Mesendoderm (in vitro differentiated cells): ENCODE measurements around the gene MRPS26.

Source experiments
- DNase-seq: peaks from one replicate; pipeline ENCODE4 v3.0.0; 2013
- H2AK5ac ChIP-seq: 2 replicates; pipeline ENCODE4 v1.6.1; 2013; ENCODE audit warnings: low read length, inconsistent platforms
- H2BK120ac ChIP-seq: 2 replicates; pipeline ENCODE4 v1.6.1; 2013; ENCODE audit warnings: low read depth, mild to moderate bottlenecking, low read length, moderate library complexity, mixed read lengths
- H2BK15ac ChIP-seq: replicated peaks from 2 replicates; pipeline ENCODE4 v1.6.1; 2013; ENCODE audit warnings: low read depth, mild to moderate bottlenecking, moderate library complexity
- H2BK5ac ChIP-seq: 2 replicates; pipeline ENCODE4 v1.6.1; 2013; ENCODE audit warnings: low read length, inconsistent platforms
- H3K18ac ChIP-seq: 2 replicates; pipeline ENCODE4 v1.6.1; 2013; ENCODE audit warnings: mild to moderate bottlenecking, low read length, mixed read lengths
- H3K23ac ChIP-seq: one replicate; pipeline ENCODE4 v1.6.1; 2013; ENCODE audit warnings: low read length
- H3K27ac ChIP-seq: 2 replicates; pipeline ENCODE4 v1.5.1; 2013; ENCODE audit warnings: low read depth, mild to moderate bottlenecking, inconsistent platforms, low read length, moderate library complexity
- H3K27me3 ChIP-seq: 2 replicates; pipeline ENCODE4 v1.6.1; 2013; ENCODE audit warnings: low read length, control low read depth, mild to moderate bottlenecking, inconsistent platforms; ENCODE audit not compliant: insufficient read depth, poor library complexity
- H3K36me3 ChIP-seq: 2 replicates; pipeline ENCODE4 v1.6.1; 2013; ENCODE audit warnings: low read length, inconsistent platforms; ENCODE audit not compliant: control insufficient read depth, insufficient read depth
- H3K4ac ChIP-seq: one replicate; pipeline ENCODE4 v1.6.1; 2013; ENCODE audit warnings: low read depth, mild to moderate bottlenecking, low read length, moderate library complexity
- H3K4me1 ChIP-seq: 2 replicates; pipeline ENCODE4 v1.6.1; 2013; ENCODE audit warnings: low read depth, low read length, inconsistent platforms; ENCODE audit not compliant: control insufficient read depth
- H3K4me2 ChIP-seq: 2 replicates; pipeline ENCODE4 v1.6.1; 2013; ENCODE audit warnings: low read length
- H3K4me3 ChIP-seq: 2 replicates; pipeline ENCODE4 v1.5.1; 2013; ENCODE audit warnings: mild to moderate bottlenecking, low read length
- H3K56ac ChIP-seq: one replicate; pipeline ENCODE4 v1.6.1; 2013; ENCODE audit warnings: low read length
- H3K79me1 ChIP-seq: 2 replicates; pipeline ENCODE4 v1.6.1; 2013; ENCODE audit warnings: low read length, inconsistent platforms
- H3K79me2 ChIP-seq: 2 replicates; pipeline ENCODE4 v1.6.1; 2013; ENCODE audit warnings: mild to moderate bottlenecking, low read length; ENCODE audit not compliant: control insufficient read depth, insufficient read depth
- H3K9ac ChIP-seq: 2 replicates; pipeline ENCODE4 v1.6.1; 2013; ENCODE audit warnings: low read length, inconsistent platforms
- H4K5ac ChIP-seq: one replicate; pipeline ENCODE4 v1.6.1; 2013; ENCODE audit warnings: low read length
- H4K8ac ChIP-seq: one replicate; pipeline ENCODE4 v1.6.1; 2013; ENCODE audit warnings: low read depth, mild to moderate bottlenecking, control low read depth, low read length, moderate library complexity
- WGBS: extraction: QIAGEN DNeasy Blood & Tissue Kit; methylation state at CpG from one replicate; pipeline ENCODE4 v1.1.7; 2013; ENCODE audit warnings: low lambda C conversion rate, missing lambda C conversion rate; ENCODE audit not compliant: insufficient coverage; ENCODE audit errors: extremely low coverage; 5-methylcytosine and 5-hydroxymethylcytosine counted together

Gene MRPS26

DNA sequence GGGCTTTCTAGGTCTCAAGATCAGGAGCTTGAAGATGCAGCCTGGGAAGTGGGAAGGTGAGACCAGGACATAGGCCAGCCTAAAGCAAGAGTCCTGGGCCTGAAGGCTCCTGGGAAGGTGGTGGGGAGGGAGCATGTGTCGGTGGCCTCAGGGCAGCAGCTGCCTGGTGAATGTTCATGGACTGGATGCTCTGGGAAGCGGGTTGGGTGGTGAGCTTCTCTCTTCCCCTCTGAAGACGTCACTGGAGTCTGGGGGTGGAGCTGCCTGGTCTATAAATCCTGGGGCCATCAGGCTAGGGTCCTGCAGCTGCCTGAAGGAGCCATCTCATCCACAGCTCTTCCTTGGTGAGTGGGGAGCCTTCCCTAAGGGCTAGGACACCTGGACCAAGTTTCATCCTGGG lies 2.5 kb upstream of the MRPS26 start, which contains the start of gene GNRH2:
TSS of gene GNRH2 (plus strand) at position 301 of the 400 bp plus-strand sequence. CDS start 793 bp downstream, outside the sequence.
- Histone ChIP-seq H2BK15ac (no peak within 1 kb of the TSS), H3K4me1 (peaks cover 3% of the 10 kb centered on the region), H3K36me3 (peaks cover 5% of the 10 kb centered on the region), H2BK5ac (no peak within 1 kb of the TSS), H3K79me1 (peaks cover 12% of the 10 kb centered on the region), H2BK120ac (no peak within 1 kb of the TSS), H3K27me3 (no peaks in the 10 kb centered on the region), H3K18ac (no peak within 1 kb of the TSS), H3K56ac (no peak within 1 kb of the TSS), H3K4me2 (no peak within 1 kb of the TSS), H3K9ac (no peak within 1 kb of the TSS), H4K5ac (no peak within 1 kb of the TSS), H3K79me2 (peaks cover 10% of the 10 kb centered on the region), H2AK5ac (no peak within 1 kb of the TSS), H4K8ac (no peak within 1 kb of the TSS), H3K4ac (no peak within 1 kb of the TSS), H3K4me3 (no peak within 1 kb of the TSS), H3K27ac (no peak within 1 kb of the TSS), H3K23ac (no peak within 1 kb of the TSS)
- DNase-seq, result no peak
- no CpG with 5 or more reads among the region's 3 CpGs for WGBS

DNA sequence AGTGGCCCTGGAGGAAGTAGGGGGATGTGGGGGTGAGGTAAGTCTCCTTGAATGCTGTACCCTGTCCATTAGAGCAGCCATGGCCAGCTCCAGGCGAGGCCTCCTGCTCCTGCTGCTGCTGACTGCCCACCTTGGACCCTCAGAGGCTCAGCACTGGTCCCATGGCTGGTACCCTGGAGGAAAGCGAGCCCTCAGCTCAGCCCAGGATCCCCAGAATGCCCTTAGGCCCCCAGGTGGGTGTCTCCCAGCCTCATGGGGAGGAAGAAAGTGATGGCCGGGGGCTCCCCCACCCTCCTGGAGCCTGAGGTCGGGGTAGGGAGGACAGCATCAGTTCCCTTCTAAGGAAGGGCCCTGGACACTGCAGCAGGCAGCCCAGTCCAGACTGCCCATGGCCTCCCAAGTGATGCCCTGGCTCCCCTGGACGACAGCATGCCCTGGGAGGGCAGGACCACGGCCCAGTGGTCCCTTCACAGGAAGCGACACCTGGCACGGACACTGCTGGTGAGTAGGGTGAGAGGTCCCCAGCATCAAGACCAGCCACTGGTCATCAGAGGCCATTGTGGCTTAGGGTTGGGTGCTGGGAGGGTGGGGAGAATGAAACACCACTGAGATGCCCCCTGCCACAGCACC lies 1.4 kb upstream of the MRPS26 start:
- H4K8ac ChIP-seq, result no peak overlapping the region
- no CpG with 5 or more reads among the region's 8 CpGs for WGBS
- no peak overlapping the region for H2BK5ac ChIP-seq
- H3K18ac ChIP-seq, result no peak overlapping the region
- H2BK15ac ChIP-seq, result no peak overlapping the region
- H3K9ac ChIP-seq, result no peak overlapping the region
- H2BK120ac ChIP-seq, result no peak overlapping the region
- no peak overlapping the region for H2AK5ac ChIP-seq
- no peak overlapping the region for H3K4me2 ChIP-seq
- H3K79me1 ChIP-seq, result peaks cover 12% of the 10 kb centered on the region
- H4K5ac ChIP-seq, result no peak overlapping the region
- H3K27me3 ChIP-seq, result no peaks in the 10 kb centered on the region
- no peak overlapping the region for H3K4ac ChIP-seq
- H3K36me3 ChIP-seq, result peaks cover 11% of the 10 kb centered on the region
- DNase-seq, result no peak
- peaks cover 10% of the 10 kb centered on the region for H3K79me2 ChIP-seq
- H3K4me1 ChIP-seq, result peaks cover 3% of the 10 kb centered on the region
- H3K27ac ChIP-seq, result no peak overlapping the region
- no peak overlapping the region for H3K4me3 ChIP-seq
- H3K56ac ChIP-seq, result no peak overlapping the region
- H3K23ac ChIP-seq, result peak overlapping the region; percentile 94

DNA sequence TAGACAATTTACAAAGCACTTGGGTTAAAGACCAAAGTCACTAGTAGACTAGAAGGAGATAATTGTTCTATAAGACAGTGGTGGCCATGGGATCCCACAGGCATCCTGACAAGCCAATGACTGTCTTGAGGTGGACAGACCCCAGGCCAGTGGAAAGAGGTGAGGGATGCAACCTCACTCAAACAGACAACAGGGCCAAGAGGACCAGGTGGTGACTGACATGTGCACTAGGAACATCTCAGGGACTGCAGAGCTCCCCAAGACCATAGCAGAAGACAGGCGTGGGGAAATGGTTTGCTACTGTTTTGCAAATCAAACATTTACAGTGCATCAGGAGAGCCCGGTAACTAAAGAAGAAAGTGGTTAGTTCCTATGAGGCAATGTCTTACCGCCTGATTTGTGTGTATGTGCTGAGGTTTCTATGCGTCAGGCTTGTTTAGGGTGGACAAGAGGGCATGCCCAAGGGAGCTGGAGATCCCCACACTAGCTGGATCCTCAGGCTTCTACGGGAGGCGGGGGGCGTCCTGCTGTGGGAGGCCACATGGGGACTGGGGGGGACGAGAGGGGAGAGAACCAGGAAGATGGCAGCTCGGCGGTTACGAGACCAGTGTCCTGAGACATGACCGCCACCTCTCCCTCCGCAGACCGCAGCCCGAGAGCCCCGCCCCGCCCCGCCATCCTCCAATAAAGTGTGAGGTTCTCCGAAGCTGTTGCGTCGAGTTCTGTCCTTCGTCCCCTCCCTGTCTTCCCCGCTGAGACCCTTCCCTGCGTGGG lies 623 bp upstream of the MRPS26 start:
- Histone ChIP-seq H3K9ac (peak overlapping the region; percentile 85), H3K27ac (peak overlapping the region; percentile 62), H3K4ac (peak overlapping the region; percentile 63), H2AK5ac (no peak overlapping the region), H2BK5ac (no peak overlapping the region), H3K23ac (no peak overlapping the region), H3K4me3 (peak overlapping the region; percentile 57), H3K79me1 (peaks cover 12% of the 10 kb centered on the region), H3K27me3 (no peaks in the 10 kb centered on the region), H4K5ac (no peak overlapping the region), H3K4me1 (peaks cover 3% of the 10 kb centered on the region), H3K18ac (peak overlapping the region; percentile 77), H2BK15ac (no peak overlapping the region), H3K56ac (peak overlapping the region; percentile 93), H3K79me2 (peaks cover 10% of the 10 kb centered on the region), H4K8ac (no peak overlapping the region), H2BK120ac (no peak overlapping the region), H3K36me3 (peaks cover 14% of the 10 kb centered on the region), H3K4me2 (peak overlapping the region; percentile 59)
- no CpG with 5 or more reads among the region's 24 CpGs for WGBS
- no peak for DNase-seq

DNA sequence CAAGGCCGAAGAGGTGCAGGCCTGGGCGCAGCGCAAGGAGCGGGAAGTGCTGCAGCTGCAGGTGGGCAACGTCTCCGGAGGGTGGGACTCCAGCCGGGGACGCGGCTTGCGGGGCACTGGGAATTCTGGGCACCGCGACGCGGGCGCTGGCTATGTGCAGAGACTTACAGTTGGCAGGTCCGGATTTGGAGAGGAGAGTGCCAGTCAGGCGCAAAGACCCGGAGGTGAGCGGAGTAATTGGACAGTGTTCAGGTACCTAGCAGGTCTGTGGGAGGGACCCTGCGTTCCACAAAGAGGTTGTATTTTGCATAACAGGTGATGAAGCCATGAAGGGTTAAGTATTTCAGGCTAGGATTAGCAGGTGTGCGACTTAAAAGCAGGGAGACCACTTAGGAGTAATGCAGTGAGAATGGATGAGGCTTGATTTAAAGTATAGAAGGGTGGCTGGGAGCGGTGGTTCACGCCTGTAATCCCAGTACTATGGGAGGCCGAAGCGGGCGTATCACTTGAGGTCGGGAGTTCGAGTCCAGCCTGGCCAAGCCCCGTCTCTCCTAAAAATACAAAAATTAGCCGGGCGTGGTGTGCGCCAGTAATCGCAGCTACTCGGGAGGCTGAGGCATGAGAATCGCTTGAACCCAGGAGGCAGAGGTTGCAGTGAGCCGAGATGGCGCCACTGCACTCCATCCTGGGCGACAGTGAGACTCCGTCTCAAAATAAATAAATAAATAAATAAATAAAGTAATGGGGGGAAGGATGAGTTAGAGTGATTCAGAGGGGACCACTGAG lies 1.0 kb downstream of the MRPS26 start:
- Histone ChIP-seq H3K4me1 (peaks cover 3% of the 10 kb centered on the region), H2BK5ac (no peak overlapping the region), H3K4me3 (peak overlapping the region; percentile 93), H3K23ac (peak overlapping the region; percentile 73), H3K79me1 (peaks cover 12% of the 10 kb centered on the region), H3K36me3 (peaks cover 14% of the 10 kb centered on the region), H3K4ac (no peak overlapping the region), H3K4me2 (peak overlapping the region; percentile 99), H3K18ac (no peak overlapping the region), H3K27me3 (no peaks in the 10 kb centered on the region), H3K56ac (peak overlapping the region; percentile 97), H3K27ac (no peak overlapping the region), H2BK120ac (no peak overlapping the region), H2BK15ac (no peak overlapping the region), H4K5ac (no peak overlapping the region), H3K9ac (peak overlapping the region; percentile 96), H2AK5ac (no peak overlapping the region), H3K79me2 (peaks cover 10% of the 10 kb centered on the region), H4K8ac (no peak overlapping the region)
- no CpG with 5 or more reads among the region's 39 CpGs for WGBS
- peak; percentile 58 for DNase-seq

DNA sequence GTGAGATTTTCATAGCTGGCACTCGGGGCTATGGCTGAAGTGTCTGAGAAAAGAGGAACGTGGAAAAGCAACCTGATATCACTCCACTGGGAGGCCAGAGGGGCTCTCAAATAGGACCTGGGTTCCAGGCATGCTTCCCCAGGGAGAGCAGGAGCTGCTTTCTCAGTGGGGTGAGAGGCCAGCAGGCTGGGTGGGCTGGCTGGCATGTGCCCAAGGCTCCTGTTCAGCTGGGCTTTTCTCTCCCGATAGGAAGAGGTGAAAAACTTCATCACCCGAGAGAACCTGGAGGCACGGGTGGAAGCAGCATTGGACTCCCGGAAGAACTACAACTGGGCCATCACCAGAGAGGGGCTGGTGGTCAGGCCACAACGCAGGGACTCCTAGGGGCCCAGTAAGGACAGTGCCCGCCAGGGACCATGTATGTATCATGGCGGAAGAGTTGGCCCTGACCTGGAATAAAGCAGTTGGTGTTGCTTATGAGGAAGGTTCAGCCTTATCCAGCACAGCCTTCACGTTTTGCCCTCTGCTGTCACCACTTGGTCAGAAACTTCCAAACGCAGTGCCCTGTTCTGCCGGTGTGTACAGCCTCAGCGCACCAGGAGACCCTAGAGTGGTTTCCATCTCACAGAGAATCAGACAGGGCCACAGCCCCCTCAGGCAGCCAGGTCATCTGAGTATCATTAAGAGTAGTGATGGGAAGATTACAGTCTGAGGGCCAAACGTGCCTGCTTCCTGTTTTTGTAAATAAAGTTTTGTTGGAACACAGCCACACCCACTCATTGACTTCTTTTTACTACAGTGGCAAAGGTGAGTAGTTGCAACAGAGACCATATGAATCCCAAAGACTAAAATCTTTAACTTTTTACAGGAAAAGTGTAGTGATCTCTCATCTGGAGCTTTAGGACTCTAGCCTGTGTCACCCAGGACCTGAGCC lies 1.9 kb downstream of the MRPS26 start:
- no peak overlapping the region for H3K4me3 ChIP-seq
- H4K5ac ChIP-seq, result no peak overlapping the region
- H3K4ac ChIP-seq, result no peak overlapping the region
- no peak overlapping the region for H3K18ac ChIP-seq
- H4K8ac ChIP-seq, result no peak overlapping the region
- H3K27ac ChIP-seq, result no peak overlapping the region
- peaks cover 2% of the 10 kb centered on the region for H3K4me1 ChIP-seq
- no peak overlapping the region for H3K23ac ChIP-seq
- H3K9ac ChIP-seq, result peak overlapping the region; percentile 9
- no CpG with 5 or more reads among the region's 14 CpGs for WGBS
- no peak overlapping the region for H2BK120ac ChIP-seq
- H3K27me3 ChIP-seq, result no peaks in the 10 kb centered on the region
- peaks cover 14% of the 10 kb centered on the region for H3K36me3 ChIP-seq
- H3K79me2 ChIP-seq, result peaks cover 10% of the 10 kb centered on the region
- H2BK15ac ChIP-seq, result no peak overlapping the region
- DNase-seq, result no peak
- no peak overlapping the region for H3K4me2 ChIP-seq
- no peak overlapping the region for H2AK5ac ChIP-seq
- H2BK5ac ChIP-seq, result no peak overlapping the region
- H3K79me1 ChIP-seq, result peaks cover 12% of the 10 kb centered on the region
- H3K56ac ChIP-seq, result no peak overlapping the region
